Measurements from ENCODE around the gene RPL7A. TPM values are rescaled to one million over a fixed set of nuclear protein-coding genes. Genes with fewer than 3 reads are reported as not detected.

The RPL7A gene
- total and polyA plus RNA-seq, 2 of the 4 experiments (the other 2 are of a cell fraction): 3,220 to 4,096 TPM

DNA sequence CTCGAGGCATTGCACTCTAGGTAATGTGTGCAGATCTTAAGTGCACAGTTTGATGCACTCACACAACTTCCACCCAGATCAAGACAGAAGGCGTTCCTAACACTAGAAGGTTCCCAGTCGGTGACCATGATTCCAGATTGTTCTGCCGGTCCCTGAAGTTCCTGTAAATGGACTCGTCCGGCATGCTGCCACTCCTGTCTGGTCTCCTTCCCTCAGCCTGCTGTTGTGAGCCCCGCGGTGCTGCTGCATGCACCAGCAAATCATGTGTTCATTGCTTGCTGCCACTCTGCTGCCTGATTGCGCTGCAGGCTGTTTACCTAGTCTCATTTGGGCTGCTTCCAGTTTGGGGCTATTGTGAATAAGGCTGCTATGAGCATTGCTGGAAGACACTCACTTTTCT is 39.7 kb downstream of the RPL7A start:
- Histone ChIP-seq H3K27ac (ENCODE audit: insufficient read depth, low read length) (no peak overlapping the region), H3K27me3 (ENCODE audit: control insufficient read depth, insufficient read depth, low read length) (peaks cover 6% of the 10 kb centered on the region; the same call in 1 of the 2 replicates), H2AK5ac (ENCODE audit: low read depth, low read length) (no peak overlapping the region), H3K36me3 (ENCODE audit: control insufficient read depth, insufficient read depth, low read length) (no peaks in the 10 kb centered on the region), H3K14ac (replicated peaks; ENCODE audit: low read depth, low read length) (no peak overlapping the region), H3K23ac (ENCODE audit: low read depth, low read length) (no peak overlapping the region), H2BK15ac (ENCODE audit: low read depth, low read length) (no peak overlapping the region), H3K9me3 (ENCODE audit: control insufficient read depth, insufficient read depth, low read length) (no peaks in the 10 kb centered on the region), H3K4me1 (ENCODE audit: control insufficient read depth, insufficient read depth, low read length) (no peaks in the 10 kb centered on the region), H3K79me1 (ENCODE audit: low read depth in 1 of 2, low read length in 2 of 2) (no peaks in the 10 kb centered on the region), H3K56ac (ENCODE audit: extremely low read depth, insufficient read depth, low read length) (no peak overlapping the region), H2BK20ac (ENCODE audit: low read depth, low read length) (no peak overlapping the region), H2AFZ (replicated peaks; ENCODE audit: low read length, poor library complexity) (no peak overlapping the region), H2BK120ac (ENCODE audit: low read depth, low read length) (no peak overlapping the region), H4K91ac (ENCODE audit: insufficient read depth, low read depth, low read length) (no peak overlapping the region), H3K4me2 (ENCODE audit: low read depth, low read length) (no peak overlapping the region), H3K4me3 (ENCODE audit: insufficient read depth, low read depth, low read length) (no peak overlapping the region), H3K18ac (ENCODE audit: low read depth, low read length) (no peak overlapping the region), H2BK5ac (ENCODE audit: low read depth, low read length, poor library complexity, severe bottlenecking) (no peak overlapping the region), H2AK9ac (replicated peaks; ENCODE audit: low read depth, low read length, poor library complexity) (peak overlapping the region; percentile 66), H3K9ac (ENCODE audit: low read depth, low read length) (no peak overlapping the region), H3K4ac (ENCODE audit: low read depth, low read length) (no peak overlapping the region), H4K8ac (ENCODE audit: low read depth in 2 of 2, low read length in 2 of 2) (no peak overlapping the region), H3K9me1 (ENCODE audit: insufficient read depth, low read length) (no peaks in the 10 kb centered on the region), H4K5ac (ENCODE audit: low read depth, low read length) (no peak overlapping the region), H4K20me1 (ENCODE audit: insufficient read depth, low read length) (no peaks in the 10 kb centered on the region; the same call in 1 of the 2 replicates)
- TF ChIP-seq FOS (IDR thresholded peaks at IDR 0.05; ENCODE audit: low read depth, low read length): no peak
- no peak for TF ChIP-seq SMC3 (IDR thresholded peaks at IDR 0.05; ENCODE audit: low read depth, low read length)
- no peak for TF ChIP-seq POLR2A (IDR thresholded peaks at IDR 0.05; ENCODE audit: low read depth, low read length)
- no peak for TF ChIP-seq MAFK (IDR thresholded peaks at IDR 0.05; ENCODE audit: low read depth, low read length)
- TF ChIP-seq RFX5 (IDR thresholded peaks at IDR 0.05; ENCODE audit: low read depth, low read length): no peak
- no peak for TF ChIP-seq CHD1 (IDR thresholded peaks at IDR 0.05; ENCODE audit: low read depth, low read length)
- no peak for TF ChIP-seq MAZ (IDR thresholded peaks at IDR 0.05; ENCODE audit: borderline replicate concordance, low read depth, low read length)
- no peak for TF ChIP-seq BHLHE40 (IDR thresholded peaks at IDR 0.05; ENCODE audit: low read depth, low read length)
- TF ChIP-seq CEBPB (IDR thresholded peaks at IDR 0.05; ENCODE audit: low read depth, low read length): no peak
- no peak for TF ChIP-seq NFE2L2 (IDR thresholded peaks at IDR 0.05; ENCODE audit: low read depth, low read length)
- no peak for TF ChIP-seq MXI1 (IDR thresholded peaks at IDR 0.05; ENCODE audit: borderline replicate concordance, low read depth, low read length)
- TF ChIP-seq, protein P1, sequence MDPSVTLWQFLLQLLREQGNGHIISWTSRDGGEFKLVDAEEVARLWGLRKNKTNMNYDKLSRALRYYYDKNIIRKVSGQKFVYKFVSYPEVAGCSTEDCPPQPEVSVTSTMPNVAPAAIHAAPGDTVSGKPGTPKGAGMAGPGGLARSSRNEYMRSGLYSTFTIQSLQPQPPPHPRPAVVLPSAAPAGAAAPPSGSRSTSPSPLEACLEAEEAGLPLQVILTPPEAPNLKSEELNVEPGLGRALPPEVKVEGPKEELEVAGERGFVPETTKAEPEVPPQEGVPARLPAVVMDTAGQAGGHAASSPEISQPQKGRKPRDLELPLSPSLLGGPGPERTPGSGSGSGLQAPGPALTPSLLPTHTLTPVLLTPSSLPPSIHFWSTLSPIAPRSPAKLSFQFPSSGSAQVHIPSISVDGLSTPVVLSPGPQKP (IDR thresholded peaks at IDR 0.05; ENCODE audit: borderline replicate concordance, low read depth, low read length): no peak
- TF ChIP-seq, protein P2, sequence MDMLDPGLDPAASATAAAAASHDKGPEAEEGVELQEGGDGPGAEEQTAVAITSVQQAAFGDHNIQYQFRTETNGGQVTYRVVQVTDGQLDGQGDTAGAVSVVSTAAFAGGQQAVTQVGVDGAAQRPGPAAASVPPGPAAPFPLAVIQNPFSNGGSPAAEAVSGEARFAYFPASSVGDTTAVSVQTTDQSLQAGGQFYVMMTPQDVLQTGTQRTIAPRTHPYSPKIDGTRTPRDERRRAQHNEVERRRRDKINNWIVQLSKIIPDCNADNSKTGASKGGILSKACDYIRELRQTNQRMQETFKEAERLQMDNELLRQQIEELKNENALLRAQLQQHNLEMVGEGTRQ (IDR thresholded peaks at IDR 0.05; ENCODE audit: low read depth, low read length): no peak
- TF ChIP-seq, protein P3, sequence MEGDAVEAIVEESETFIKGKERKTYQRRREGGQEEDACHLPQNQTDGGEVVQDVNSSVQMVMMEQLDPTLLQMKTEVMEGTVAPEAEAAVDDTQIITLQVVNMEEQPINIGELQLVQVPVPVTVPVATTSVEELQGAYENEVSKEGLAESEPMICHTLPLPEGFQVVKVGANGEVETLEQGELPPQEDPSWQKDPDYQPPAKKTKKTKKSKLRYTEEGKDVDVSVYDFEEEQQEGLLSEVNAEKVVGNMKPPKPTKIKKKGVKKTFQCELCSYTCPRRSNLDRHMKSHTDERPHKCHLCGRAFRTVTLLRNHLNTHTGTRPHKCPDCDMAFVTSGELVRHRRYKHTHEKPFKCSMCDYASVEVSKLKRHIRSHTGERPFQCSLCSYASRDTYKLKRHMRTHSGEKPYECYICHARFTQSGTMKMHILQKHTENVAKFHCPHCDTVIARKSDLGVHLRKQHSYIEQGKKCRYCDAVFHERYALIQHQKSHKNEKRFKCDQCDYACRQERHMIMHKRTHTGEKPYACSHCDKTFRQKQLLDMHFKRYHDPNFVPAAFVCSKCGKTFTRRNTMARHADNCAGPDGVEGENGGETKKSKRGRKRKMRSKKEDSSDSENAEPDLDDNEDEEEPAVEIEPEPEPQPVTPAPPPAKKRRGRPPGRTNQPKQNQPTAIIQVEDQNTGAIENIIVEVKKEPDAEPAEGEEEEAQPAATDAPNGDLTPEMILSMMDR (conservative IDR thresholded peaks at IDR 0.05; ENCODE audit: low read depth, low read length): no peak
- TF ChIP-seq RAD21 (IDR thresholded peaks at IDR 0.05; ENCODE audit: low read length): no peak
- no peak for TF ChIP-seq RCOR1 (IDR thresholded peaks at IDR 0.05; ENCODE audit: insufficient replicate concordance, low read length)
- no TSS peak for BruUV-seq (replicated peaks)
- ATAC-seq (ENCODE audit: low read depth) (no peak), DNase-seq (no peak)
- dilution Hi-C loops (cut with HindIII; ENCODE audit: low sequenced_read_pairs, unreplicated experiment) (no loop called here), in situ Hi-C loops (cut with MboI; ENCODE audit: low sequenced_read_pairs) (no loop called here), intact Hi-C loops (cut with micrococcal nuclease) (no loop called here)
- ChIA-PET POLR2A (ENCODE audit: unreplicated experiment) (no interaction called here), CTCF (no interaction called here)
- 76% methylated on average over 6 of the region's 9 CpGs; no CpG with 5 or more reads in 1 of the 2 experiments for WGBS, 2 experiments (ENCODE audit: extremely low coverage in 2 of 2, insufficient read length in 1 of 2)

Data from IMR-90 (cell line).